HG03108 (cell line): Measurements from ENCODE around the gene TRIM45.

Experiments
- ATAC-seq: cut with Tn5 transposase; IDR thresholded peaks from one replicate; pipeline ENCODE4 v1.9.1; 2021; ENCODE audit warnings: moderate library complexity; ENCODE audit not compliant: unreplicated experiment

The TRIM45 gene

DNA sequence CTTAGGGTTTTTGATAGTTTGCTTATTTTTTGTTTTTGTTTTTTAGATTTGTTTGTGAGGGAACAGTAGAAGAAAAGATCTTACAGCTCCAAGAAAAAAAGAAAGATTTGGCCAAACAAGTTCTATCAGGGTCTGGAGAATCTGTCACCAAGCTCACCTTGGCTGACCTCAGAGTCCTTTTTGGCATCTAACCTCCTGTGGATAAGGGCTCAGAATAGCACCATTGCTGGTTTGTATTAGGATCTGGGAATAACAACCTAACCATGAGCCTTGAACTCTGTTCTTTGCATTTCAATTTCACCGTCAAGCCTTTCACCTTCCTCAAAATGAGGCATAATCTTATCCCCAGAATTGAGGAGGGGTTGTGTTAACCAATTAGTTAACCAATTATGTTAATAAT, 20.2 kb downstream of the TRIM45 start:
- no peak for ATAC-seq

DNA sequence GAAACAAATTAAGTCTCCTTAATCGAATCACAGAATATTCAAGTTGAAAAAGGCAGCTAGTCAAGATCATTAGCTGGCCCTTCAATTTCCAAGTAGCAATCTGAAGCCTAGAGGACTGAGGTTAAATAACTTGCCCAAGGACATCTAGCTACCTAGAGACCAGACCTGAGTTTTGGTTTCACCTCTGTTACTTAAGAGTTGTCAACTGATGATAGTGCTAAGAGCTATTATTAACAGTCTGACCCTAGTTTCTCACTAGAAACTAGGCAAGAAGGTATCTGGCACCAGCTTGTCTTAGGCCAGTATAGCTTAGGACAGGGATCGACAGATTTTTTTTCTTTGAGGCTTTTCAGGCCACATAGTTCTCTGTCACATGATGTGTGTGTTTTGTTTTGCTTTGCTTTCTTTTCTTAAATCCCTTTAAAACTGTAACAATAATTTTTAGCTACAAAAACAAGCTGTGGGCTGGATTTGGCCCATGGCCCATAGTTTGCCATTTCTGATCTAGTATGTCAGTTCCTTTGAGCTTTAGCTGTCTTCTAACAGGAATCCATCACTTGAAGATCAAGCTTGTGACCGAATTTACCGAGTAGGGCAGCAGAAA, 23.2 kb downstream of the TRIM45 start:
- ATAC-seq: no peak

DNA sequence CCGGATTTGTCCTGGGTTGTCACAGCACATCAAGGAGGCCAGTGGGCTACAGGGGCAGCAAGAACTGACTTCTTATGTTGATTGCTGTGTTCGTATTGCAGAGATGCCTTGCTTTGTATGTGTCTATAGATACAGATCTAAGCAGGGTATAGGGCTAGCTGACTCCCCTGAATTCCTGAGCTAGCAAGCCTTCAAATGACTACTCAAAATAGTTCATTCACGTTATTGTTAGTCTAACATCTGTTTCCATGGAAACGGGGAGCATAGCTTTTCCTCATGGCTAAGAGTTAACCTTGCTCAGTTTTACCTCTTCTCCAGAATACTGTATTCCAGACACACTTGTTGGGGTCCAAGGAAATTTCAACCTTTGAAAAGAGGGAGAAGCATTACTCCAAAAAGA, 24.1 kb downstream of the TRIM45 start:
- ATAC-seq: no peak

GRCh38 chr1:117096951-117097408, 24.6 kb downstream of the TRIM45 start:
- no peak for ATAC-seq

- ATAC-seq: no peak
These were observed 26.5 kb downstream of the TRIM45 start for GRCh38 chr1:117094841-117095604.

DNA sequence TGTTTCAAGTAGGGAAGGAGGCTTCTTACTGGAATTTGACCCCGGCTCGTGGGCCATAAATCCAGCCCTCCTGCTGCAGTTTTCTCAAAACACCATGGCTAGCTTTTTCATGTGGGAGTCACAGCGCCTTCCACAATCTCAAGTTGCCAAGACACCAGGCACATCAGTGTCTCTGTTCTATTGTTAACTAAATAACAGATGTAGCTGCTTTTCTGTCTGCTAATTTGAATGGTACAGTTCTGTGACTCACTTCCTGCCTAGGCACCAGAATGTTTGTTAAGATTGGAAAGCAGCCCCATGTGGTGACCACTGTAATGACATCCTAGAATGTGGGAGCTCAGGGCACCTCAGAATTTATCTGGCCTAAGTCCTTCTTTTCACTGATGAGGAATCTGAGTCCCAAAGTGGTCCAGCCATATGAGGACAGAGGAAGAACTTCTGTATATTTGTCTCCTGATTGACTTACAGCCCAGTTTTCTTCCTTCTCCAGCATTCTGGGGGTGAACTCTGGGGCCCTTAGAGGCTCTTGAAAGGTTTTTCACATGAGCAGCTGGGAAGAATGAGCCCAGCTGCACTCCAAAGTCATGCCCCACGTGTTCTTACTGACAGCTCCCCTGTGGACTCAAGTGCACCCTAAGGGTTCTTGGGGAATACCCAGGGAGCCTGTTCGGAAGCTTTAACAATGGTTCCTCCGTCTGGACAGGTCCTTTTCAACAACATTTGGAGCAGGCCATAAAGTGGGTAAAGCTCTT, 27.5 kb downstream of the TRIM45 start:
- ATAC-seq: peak; percentile 52

DNA sequence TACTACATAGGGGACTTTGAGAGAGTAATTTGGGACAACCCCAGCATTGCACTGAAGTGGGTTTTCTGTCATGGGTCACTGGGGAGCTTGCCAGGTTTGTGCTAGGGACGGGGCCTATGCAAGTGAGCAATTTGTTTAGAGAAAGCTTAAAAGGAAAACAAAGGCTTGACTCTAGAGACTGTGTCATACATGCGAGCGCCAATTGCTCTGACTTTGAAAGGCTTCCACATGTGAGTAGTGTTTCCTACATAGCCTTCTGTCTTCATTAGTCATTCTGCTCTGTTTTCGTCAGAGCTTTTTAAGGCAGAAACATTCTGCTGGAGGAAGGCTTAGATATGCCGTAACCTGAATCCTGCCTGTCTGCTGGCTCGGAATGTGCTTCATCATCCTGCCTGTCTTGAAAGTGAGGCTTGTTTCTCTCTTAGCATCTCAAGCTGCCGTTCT, 28.4 kb downstream of the TRIM45 start:
- ATAC-seq: no peak

GRCh38 chr1:117092594-117092993, 29.0 kb downstream of the TRIM45 start:
- ATAC-seq: no peak

DNA sequence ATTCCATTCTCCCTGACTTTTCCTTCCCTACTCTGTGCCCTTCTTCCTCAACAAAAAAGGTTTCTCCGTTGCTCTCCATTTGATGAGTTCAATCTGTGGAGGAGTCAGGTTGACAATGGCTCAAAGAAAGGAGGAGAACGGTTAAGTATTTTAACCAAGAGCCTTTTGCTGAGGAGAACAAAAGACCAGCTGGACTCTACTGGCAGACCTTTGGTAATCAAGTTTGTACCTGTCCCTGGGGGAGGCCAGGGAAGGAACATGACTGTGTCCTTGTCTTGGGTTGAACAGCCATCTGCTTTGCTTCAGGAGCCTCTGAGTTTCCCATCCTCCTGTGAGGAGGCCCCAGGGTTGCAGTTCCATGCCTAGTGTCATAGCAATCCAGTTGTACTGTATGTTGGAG, 31.6 kb downstream of the TRIM45 start:
- ATAC-seq: no peak

DNA sequence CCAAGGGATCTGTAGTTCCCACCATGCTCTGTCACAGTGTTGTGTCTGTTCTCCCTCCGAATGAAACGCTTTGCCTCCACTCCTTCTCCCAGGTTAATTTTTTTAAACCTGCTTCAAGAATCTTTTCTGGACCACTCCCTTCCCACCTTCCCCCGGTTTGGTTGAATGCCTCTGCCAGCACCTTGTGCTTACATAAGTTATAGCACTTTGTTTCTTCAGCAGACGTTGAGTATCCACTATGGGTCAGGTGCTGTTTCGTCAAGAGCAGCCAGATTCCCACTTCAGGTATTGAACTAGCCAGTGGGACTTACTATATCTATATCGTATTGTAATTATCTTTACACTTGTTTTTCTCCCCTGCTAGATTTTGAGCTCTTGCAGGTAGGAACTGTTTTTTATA, 33.9 kb downstream of the TRIM45 start:
- ATAC-seq: no peak

- ATAC-seq: no peak
These were observed 37.3 kb downstream of the TRIM45 start for GRCh38 chr1:117084231-117084630.

DNA sequence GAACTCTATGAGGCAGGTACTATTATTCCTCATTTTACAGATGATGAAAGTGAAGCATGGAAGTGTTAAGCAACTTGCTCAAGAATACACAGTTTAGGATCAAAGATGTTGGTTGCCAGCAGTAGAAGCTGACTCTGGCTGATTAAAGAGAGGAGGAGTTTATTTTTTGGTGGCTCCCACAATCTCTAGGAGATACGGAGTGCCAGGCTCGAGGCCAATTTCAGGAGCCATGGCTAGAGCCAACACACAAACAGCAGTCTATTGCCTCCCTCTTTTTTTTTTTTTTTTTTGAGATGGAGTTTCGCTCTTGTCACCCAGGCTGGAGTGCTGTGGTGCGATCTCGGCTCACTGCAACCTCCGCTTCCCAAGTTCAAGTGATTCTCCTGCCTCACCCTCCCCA, 41.8 kb downstream of the TRIM45 start:
- ATAC-seq: no peak

- ATAC-seq: no peak
These were observed 44.3 kb downstream of the TRIM45 start for GRCh38 chr1:117077267-117077666.

GRCh38 chr1:117076648-117077047, 44.9 kb downstream of the TRIM45 start:
- no peak for ATAC-seq

- ATAC-seq: no peak
These were observed 51.4 kb downstream of the TRIM45 start for GRCh38 chr1:117070124-117070523.

- ATAC-seq: no peak
These were observed 52.2 kb downstream of the TRIM45 start for GRCh38 chr1:117069220-117069844.

- ATAC-seq: no peak
These were observed 53.0 kb downstream of the TRIM45 start for GRCh38 chr1:117068580-117068979.

GRCh38 chr1:117067533-117068370, 53.8 kb downstream of the TRIM45 start:
- ATAC-seq: peak; percentile 66

- no peak for ATAC-seq
These were observed 55.2 kb downstream of the TRIM45 start for GRCh38 chr1:117066367-117066766.

DNA sequence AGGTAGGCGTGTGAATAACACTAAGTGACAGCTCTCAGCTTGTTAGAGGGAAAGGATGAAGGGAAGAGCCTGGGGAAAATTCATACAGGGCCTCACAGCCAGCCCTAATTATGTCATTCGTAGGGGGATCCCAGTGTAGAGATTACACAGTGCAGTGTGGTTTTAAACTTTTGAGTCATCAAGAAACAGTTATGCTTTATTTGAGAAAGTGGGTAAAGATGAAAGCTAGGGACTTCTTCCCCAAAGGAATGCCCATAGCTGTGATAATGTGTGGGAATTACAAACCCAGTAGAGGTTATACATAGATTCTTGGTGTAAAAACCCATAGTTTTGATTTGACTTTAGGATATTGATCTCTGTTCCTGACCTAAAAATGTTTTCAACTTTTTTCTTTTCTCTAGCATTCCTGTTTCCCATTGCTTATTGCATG, 59.5 kb downstream of the TRIM45 start:
- ATAC-seq: peak; percentile 22
